Fibroblast of skin of left quadriceps (primary cell): ENCODE measurements around the gene SPOCD1.

Source experiments
- DNase-seq, 2 experiments: peaks; one replicate each; pipeline ENCODE4 v3.0.0-alpha.2; 2013; ENCODE audit warnings: low read depth in 2 of 2

SPOCD1 gene

DNA sequence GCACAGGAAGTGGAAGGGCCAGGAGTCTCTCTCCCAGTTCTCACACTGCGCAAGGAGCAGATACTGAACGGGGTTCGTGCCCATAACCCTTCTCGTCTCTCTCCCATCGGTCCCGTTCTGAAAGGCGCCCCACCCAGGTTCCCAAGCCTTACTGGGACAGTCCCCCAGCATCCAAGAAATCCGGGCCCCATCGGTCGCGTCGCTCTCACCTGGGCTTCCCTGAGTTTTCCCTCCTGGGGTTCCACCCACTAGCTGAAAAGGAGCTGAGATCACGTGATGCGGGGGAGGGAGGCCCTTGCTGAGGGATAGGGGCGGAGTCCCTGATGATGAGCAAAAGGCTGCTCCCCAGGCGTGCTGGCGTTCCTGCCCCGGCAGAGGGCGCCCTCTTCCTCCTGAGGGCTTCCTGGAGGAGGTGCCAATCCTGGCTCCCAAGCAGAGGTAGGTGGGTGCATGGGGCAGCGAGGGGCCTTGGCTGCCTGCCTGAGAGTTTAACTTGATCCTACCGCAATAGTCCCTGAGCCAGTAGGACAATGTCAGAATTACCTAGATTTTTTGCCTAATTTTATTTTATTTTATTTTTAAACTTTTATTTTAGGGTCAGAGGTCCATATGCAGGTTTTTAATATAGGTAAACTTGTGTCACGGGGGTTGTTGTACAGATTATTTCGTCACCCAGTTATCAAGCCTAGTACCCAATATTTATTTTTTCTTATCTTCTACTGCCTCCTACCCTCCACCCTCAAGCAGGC, at the start of gene SPOCD1:
SPOCD1 (minus strand) TSS at position 271 of the 749 bp plus-strand sequence. CDS start 689 bp downstream, outside the sequence.
- DNase-seq, result peak; percentile 50 to 57

DNA sequence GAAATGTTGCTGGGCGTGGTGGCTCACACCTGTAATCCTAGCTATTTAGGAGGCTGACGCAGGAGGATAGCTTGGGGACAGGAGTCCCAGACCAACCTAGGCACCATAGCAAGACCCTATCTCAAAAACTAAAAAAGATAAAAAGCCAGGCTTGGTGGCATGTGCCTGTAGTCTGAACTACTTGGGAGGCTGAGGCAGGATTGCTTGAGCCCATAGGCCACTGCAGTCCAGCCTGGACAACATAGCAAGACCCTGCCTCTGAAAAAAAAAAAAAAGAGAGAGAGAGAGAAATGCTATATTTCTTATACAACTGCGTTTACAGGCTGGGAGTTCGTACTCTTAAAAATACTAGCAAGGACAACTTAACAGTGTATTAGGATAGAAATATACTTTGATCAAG, 46.2 kb upstream of the SPOCD1 start:
- DNase-seq, result no peak

- DNase-seq, result no peak
Measured at GRCh38 chr1:31861346-31861745, 45.5 kb upstream of the SPOCD1 start.

GRCh38 chr1:31860581-31860980, 44.8 kb upstream of the SPOCD1 start:
- no peak for DNase-seq

DNA sequence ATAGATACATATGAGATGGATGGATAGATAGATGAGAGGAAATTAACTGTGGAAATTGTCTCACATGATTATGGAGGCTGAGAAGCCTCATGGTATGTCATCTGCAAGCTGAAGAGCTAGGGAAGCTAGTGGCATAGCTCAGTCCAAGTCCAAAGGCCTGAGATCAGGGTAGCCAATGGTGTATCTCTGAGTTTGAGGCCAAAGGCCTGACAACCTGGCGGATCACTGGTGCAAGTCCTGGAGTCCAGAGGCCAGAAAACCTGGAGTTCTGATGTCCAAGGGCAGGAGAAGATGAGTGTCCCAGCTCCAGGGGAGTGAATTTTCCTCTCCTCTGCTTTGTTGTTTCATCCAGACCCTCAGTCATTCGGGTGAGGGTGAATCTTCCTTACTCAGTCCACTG, 43.9 kb upstream of the SPOCD1 start:
- DNase-seq, result no peak

GRCh38 chr1:31859044-31859443, 43.2 kb upstream of the SPOCD1 start:
- DNase-seq, result no peak

DNA sequence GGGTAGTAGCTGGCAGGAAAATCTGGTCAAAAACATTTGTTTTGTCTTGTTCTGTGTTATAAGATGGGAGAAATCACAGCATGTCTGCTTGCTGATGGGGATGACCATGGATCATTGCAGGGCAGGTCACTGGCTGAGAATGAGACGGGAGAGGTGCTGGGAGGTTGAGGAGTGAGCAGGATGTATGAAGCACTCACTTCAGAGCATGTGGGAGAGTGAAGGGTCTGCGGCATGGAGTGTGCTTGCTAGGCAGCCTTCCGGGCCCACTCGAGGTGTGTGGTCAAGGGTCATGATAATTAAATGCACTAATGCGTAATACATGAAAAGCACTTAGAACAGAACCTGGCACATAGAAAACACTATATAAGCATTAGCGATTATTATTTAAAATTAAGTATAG, 42.0 kb upstream of the SPOCD1 start:
- no peak for DNase-seq

- no peak for DNase-seq
Measured at GRCh38 chr1:31856140-31856539, 40.3 kb upstream of the SPOCD1 start.

- peak; percentile 20 to 29 for DNase-seq
Measured at GRCh38 chr1:31855038-31855845, 39.4 kb upstream of the SPOCD1 start.

DNA sequence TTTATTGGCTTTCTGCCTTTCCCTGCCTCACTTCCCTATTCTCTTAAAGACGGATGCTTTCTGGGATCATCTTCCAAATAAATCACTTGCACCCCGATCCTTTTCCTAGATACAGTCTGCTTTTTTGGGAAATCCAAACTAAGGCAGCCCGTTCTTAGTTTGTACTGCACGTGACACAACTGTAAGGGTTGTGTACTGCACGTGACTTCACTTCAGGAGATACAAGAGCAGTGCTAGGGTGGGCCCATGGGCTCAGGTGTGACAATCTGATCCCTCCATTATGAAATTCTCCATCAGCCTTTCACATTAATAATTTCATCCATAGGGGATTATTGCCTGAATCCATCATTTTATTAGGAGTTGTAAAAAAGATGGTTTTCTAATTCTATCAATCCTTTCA, 33.8 kb upstream of the SPOCD1 start:
- no peak for DNase-seq

DNA sequence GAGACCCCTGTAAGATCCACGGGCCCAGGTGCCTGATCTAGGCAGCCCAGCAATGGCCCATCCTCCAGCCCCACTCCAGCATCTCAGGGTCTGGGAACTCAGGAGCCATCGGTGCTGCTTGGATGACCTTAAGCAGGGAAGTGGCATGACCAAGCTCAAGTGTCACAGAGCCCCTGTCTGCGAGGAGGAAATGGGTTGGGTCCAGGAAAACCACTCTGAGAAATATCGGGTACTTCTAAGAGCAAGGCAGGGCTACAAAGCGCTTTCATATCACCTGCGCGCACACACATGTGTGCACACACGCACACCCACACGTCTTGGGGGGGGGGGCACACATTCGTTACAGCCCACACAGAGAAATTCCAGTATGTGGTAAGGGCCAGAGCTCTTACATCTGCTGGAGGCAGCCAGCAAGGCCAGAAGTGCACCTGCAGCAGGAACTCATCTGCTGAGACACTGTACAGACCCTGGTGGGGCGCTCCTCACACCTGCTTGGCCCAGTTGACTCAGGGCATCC, 32.6 kb upstream of the SPOCD1 start:
- no peak for DNase-seq

DNA sequence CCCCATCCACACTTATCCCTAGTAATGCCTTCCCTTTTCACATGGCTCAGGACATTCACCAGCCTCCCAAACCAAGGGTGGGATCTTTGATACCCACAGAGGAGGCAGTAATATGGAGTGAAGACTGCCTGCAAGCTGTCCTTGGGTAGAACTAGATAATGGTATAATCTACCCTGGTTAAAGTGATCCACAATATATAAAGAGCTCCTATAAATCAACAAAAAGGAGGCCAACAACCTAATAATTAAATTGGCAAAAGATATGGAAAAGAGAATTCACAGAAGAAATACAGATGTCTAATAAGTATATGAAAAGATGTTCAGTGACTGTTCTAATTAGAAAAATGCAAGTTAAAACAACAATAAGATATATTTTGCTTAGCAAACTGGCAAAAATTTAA, 30.7 kb upstream of the SPOCD1 start:
- DNase-seq, result no peak

- peak; percentile 28 to 39 for DNase-seq
Measured at GRCh38 chr1:31843506-31843905, 27.7 kb upstream of the SPOCD1 start.

GRCh38 chr1:31839662-31840343, 24.0 kb upstream of the SPOCD1 start:
- no peak for DNase-seq

DNA sequence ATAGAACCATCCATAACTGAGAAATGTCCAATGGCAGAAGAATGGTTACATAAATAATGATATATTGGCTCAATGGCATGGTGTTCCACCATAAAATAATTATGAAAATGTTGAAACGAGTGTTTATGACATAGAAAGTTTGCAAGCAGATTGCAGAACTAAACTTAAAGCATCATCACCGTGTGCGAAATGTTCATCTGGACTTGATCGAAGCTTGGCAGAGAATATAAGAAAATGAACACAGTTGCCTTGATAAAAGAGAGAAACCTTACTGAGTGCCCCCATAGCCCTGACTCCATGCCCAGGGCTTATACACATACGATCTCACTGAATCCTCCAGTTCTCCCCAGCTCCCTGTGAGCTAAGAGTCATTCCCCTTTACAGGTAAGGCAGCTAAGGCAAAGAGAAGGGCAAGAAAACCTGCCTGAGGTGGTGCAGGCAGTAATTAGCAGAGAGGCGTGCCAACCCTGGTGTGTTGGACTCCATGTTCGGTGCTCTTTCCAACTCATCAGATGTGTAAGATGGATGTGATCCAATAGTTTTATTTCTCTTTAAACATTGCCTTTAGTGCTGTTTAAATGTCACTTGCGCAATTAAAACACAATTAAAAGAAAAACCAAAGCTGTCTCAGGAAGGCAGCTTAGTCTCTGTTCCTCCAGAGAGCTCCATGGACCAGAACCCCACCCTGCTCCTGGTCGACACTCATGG, 21.8 kb upstream of the SPOCD1 start:
- DNase-seq, result no peak

GRCh38 chr1:31836638-31837037, 20.8 kb upstream of the SPOCD1 start:
- DNase-seq, result no peak

GRCh38 chr1:31835415-31835814, 19.6 kb upstream of the SPOCD1 start:
- no peak for DNase-seq

GRCh38 chr1:31834501-31834900, 18.7 kb upstream of the SPOCD1 start:
- no peak for DNase-seq

DNA sequence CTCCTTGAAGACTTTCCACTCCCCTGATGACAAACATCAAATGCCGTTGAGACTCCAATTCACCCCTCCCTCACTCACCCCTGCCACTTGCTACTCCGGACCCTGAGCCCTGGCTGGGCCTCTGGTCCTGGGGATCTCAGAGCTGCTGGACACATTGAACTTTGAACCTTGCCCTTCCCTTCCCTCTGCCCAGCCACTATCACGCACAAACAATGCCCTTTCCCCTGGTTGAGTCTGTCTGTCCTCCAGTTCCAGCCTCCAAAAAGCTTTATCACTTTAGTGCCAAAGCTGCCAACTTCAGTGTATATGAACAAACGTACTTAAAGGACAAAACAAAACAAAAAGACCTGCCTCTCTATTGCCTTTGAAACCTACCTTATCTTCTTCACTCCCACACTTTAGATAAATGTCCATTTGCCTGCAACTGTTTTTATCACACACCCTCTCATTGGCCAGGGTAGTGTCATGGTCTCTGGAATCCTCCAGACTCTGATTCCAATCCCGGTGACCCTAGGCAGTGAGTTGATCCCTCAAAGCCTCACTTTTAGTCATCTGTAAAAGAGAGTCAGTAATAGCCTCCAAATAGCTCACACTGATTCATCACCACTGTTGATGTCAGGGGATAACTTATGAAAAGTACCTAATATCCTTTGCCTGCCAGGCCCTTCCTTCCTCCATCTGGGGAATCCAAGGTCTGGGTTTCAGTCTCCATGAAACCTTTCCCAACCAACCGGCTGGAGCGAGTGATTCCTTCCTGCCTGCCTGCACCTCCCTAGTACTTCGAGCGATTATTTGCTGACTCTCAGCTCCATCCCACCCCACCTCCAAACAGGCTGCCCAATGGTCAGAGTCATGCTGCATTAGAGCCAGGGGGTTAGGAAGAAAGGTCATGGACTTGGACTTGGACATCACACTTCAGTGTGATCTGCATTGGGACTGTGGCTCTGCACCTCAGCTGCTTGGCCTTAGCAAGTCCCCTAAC, 15.9 kb upstream of the SPOCD1 start:
- no peak for DNase-seq

- no peak for DNase-seq
Measured at GRCh38 chr1:31830511-31830910, 14.7 kb upstream of the SPOCD1 start.
